GM13976 (cell line): ENCODE results near the gene NUP93.

Experiments used
- DNase-seq: peaks from one replicate; pipeline ENCODE4 v3.0.0; 2012; ENCODE audit warnings: low spot score
- CTCF ChIP-seq: IDR thresholded peaks from 2 replicates; pipeline ENCODE4 v1.5.1; 2012; ENCODE audit warnings: borderline replicate concordance, mild to moderate bottlenecking; ENCODE audit not compliant: insufficient read depth; ENCODE audit errors: extremely low read depth, missing control alignments, control extremely low read depth
- in situ Hi-C: fragments of 300-500 bp; cut with MboI; formaldehyde crosslinking; loops from one replicate; pipeline ENCODE4 v1.12.0; 2022; ENCODE audit warnings: low sequenced_read_pairs, mixed read lengths, inconsistent platforms; ENCODE audit not compliant: unreplicated experiment

NUP93 gene

GRCh38 chr16:56697456-56698155 is 32.3 kb upstream of the NUP93 start:
- DNase-seq: no peak
- in situ Hi-C loops: no loop called here
- TF ChIP-seq CTCF: no peak

- DNase-seq: no peak
- no peak for TF ChIP-seq CTCF
- in situ Hi-C loops: loop anchor here (10.0 kb wide), 1 partner anchor 125 kb away; no protein-coding TSS in a partner anchor
Measured at GRCh38 chr16:56700195-56700594, 29.7 kb upstream of the NUP93 start.

- in situ Hi-C loops: loop anchor here (10.0 kb wide), 1 partner anchor 126 kb away; no protein-coding TSS in a partner anchor
- TF ChIP-seq CTCF: no peak
- DNase-seq: no peak
Measured at GRCh38 chr16:56700631-56701030, 29.3 kb upstream of the NUP93 start.

- no peak for DNase-seq
- no peak for TF ChIP-seq CTCF
- in situ Hi-C loops: loop anchor here (10.0 kb wide), 1 partner anchor 127 kb away; no protein-coding TSS in a partner anchor
Measured at GRCh38 chr16:56701534-56701933, 28.4 kb upstream of the NUP93 start.

- in situ Hi-C loops: loop anchor here (10.0 kb wide), 1 partner anchor 128 kb away; no protein-coding TSS in a partner anchor
- no peak for TF ChIP-seq CTCF
- DNase-seq: no peak
Measured at GRCh38 chr16:56702836-56703235, 27.1 kb upstream of the NUP93 start.

- no peak for DNase-seq
- in situ Hi-C loops: loop anchor here (10.0 kb wide), 1 partner anchor 134 kb away; no protein-coding TSS in a partner anchor
Measured at GRCh38 chr16:56708525-56709442, 21.1 kb upstream of the NUP93 start.

More at GRCh38 chr16:56708525-56709442, 21.1 kb upstream of the NUP93 start:
- TF ChIP-seq CTCF: no peak
